ENCODE measurements around the gene MXRA7.
A peak's percentile ranks its signal among the peaks of the same experiment; 100 is the strongest.
"Not testable (repeated sequence)": the region's sequence is repeated elsewhere in the genome, so short reads cannot be mapped to it uniquely, and the experiment has no call there.

MXRA7 gene

GRCh38 chr17:76735006-76735405, 24.2 kb upstream of the MXRA7 start:
- DNase-seq, result no peak

DNA sequence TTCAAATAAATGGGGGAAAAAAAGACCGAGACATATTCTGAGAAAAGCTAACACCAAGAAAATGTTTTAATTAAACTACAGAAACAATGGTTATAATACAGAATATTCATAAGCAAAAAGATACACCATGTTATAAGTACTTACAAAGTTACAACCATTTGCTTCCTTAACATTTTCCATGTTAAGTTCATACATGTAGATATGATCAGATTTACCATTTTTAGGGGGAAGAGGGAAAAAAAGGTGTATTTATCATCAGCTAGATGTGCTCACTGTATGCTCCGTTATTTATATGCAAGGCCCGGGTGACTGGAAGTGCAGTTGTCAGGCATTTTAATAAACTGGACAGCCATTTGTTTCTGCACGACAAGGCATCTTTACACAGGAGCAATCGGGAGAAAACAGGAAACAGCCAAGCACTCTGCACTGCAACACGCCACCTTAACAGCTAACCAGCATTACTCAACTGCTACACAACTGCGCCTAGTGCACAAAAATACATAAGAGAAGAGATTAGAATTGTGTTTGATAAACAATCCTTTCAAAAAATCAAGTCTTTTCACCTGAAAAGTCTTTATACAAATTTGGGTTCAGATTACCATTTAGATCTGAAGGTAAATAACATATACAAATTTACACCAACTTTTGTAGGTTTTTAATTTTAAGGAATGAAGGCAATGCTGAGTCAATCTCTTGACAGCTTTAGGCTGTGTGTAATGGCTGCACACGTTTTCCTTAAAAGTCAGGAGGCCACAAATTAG, 23.5 kb upstream of the MXRA7 start:
- no peak for DNase-seq

DNA sequence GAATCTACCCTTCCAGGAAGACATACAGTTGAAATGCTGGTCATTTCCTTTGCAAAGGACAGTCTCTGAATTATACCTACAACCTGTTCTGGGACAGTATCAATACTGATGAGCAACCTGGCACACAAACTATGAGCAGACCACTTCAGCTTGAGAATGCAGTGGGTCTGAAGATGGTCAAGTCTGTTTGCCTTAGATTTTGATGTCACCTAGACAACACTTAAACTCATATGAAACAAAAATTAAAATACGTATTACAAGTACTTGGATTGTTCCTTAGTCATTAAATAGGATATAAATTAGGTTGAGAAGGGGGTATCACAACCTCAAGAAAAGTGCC, 22.8 kb upstream of the MXRA7 start:
- DNase-seq, result no peak

DNA sequence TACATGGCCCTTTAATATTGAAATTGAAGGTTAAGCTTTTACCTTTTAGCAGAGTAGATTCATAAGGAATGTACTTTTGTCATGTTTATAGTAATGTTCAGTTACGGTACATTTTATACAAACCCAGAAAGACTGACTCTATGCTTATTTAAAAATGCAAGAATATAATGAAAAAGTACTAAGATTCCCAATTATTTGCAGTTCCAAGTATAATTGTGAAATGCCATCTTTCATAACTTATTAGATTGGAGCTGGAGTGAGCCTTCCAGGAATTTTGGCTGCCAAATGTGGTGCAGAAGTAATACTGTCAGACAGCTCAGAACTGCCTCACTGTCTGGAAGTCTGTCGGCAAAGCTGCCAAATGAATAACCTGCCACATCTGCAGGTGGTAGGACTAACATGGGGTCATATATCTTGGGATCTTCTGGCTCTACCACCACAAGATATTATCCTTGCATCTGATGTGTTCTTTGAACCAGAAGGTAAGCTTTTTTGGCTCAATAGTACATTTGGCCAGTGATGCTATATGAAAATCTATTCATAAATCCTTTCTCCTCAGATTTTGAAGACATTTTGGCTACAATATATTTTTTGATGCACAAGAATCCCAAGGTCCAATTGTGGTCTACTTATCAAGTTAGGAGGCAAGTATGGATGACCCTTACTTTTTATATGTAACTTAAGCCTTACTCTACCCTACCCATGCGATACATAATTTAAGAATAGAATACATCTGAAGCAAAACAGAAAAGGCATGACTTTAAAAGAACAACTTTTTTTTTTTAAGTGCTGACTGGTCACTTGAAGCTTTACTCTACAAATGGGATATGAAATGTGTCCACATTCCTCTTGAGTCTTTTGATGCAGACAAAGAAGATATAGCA, 22.2 kb upstream of the MXRA7 start:
- DNase-seq, result no peak

- not testable (repeated sequence) for DNase-seq
These were observed 21.3 kb upstream of the MXRA7 start for GRCh38 chr17:76731800-76732733.

GRCh38 chr17:76727745-76728456, 17.1 kb upstream of the MXRA7 start:
- no peak for DNase-seq

GRCh38 chr17:76726776-76727718, 16.3 kb upstream of the MXRA7 start, which contains the start of gene METTL23:
METTL23 (plus strand) TSS chr17:76726839; CDS start chr17:76729711, 2,872 bp downstream.
- peak; percentile 95 for DNase-seq

DNA sequence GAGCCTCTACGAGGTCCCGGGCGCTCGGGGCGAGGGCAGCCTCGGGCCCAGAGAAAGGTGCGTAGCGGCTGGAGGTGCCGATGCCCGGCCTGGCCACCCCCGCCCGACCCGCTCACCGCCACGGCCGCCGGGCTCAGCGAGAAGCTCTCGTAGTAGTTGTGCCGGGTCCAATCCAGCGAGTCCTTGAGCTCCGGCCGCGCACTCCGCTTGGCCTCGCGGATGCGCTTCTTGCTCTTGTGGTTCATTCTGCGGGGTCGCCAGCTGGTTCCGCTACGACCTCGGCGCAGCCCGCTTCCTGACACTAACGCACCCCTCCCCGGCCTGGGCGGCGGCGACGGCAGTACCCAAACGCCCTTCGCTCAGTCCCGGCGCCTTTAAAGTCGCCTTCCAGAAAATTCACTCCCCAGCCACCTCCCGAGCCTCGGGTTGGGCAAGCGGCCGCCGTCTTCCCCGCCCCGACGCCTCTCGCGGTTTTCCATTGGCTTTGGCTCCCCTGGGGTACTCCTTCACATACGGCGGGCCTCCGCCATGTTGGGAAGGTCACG, 15.5 kb upstream of the MXRA7 start, which contains the start of gene JMJD6:
JMJD6 (minus strand) TSS at position 376 of the 545 bp plus-strand sequence; CDS start at position 245, 131 bp downstream.
- no peak for DNase-seq

DNA sequence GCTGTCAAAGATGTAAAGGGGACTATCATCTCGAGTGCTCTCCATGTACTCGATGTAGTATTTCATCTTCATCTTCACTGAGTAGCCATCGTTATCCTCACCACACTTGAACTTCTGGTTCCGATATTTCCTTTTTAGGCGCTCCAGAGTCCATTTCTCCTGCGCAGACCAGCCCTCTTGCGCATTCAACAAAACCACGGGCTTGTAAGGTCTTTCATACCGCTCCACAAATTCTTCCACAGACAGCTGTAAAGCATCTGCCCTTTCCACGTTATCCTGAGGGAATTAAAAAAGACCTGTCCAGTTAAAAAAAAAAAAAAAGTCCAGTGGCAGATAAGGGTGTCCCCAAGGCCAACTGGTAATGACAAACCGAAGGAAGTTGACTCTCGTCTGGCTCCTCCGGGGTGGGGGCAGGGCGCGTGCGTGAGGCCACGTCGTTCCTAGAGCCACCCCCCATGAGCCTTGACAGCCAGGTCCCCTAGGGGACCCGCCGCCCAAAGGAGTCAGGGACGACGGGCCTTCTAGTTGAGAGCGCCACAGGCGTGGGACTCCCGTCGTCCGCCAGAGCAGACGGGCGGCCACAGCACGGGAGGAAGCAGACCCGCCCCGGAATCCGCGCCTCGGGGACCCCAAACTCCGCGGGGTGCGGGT, 14.9 kb upstream of the MXRA7 start:
- DNase-seq, result peak; percentile 86

- DNase-seq, result no peak
These were observed 13.0 kb upstream of the MXRA7 start for GRCh38 chr17:76723812-76724211.

DNA sequence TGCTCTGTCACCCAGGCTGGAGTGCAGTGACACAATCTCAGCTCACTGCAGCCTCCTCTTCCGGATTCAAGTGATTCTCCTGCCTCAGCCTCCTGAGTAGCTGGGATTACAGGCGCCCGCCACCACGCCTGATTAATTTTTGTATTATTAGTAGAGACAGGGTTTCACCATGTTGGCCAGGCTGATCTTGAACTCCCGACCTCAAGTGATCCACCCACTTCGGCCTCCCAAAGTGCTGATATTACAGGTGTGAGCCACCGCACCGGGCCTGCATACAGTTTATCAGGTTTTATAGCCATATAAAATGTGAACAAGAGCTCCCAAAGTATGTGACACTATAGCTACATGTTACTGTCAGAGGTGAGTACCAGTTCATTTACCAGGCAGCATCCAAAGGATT, 12.2 kb upstream of the MXRA7 start:
- not testable (repeated sequence) for DNase-seq

DNA sequence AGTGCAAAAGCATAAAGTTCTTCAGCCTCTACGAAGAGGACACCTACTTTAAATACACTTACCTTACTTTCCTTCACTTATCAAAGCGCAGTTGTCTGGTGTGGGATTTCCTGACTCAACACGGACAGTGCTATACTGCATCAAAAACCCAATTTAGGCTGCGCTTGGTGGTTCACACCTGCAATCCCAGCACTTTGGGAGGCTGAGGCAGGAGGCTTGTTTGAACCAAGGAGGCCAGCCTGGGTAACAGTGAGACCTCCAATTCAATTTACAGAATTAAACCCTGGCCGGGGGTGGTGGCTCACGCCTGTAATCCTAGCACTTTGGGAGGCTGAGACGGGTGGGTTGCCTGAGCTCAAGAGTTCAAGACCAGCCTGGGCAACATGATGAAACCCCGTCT, 11.5 kb upstream of the MXRA7 start:
- no peak for DNase-seq

DNA sequence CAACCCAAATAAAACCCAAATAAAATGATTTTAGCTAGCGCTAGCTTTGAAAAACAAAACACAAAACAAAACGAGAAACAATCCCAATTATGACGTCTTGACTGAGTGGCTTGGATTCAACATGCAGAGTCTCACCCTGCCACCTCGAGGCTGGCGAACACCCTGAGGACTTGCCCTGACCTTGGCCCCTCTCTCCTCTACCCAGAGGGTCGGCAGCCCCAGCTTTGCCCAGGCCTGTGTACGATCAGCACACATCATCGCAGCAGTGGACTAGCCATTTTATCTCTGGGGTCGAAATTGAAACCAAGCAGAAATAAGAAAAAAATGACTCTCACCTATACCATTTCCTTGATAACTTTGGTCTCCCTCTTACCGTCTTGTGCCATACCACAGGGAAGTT, 10.7 kb upstream of the MXRA7 start:
- DNase-seq, result no peak

DNA sequence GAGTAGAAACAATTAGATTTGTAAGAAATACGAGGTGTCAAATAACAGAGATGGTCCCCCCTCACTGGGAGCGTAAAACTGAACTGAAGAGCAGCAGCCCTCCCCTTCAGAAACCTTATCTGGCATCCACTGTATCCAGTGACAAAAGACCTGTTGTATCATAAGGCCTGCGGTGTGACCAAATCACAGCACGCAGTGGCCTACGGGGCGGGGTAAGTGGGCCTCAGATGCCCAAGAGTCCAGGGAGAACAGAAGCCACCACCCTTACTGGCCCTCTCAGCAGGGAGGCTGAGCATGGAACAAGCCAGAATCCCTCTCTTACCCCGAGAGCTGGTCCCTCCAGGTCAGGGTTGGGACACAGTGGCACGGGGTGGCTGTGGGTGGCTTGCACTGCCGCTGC, 10.2 kb upstream of the MXRA7 start:
- DNase-seq, result no peak

GRCh38 chr17:76720211-76720610, 9.4 kb upstream of the MXRA7 start:
- no peak for DNase-seq

DNA sequence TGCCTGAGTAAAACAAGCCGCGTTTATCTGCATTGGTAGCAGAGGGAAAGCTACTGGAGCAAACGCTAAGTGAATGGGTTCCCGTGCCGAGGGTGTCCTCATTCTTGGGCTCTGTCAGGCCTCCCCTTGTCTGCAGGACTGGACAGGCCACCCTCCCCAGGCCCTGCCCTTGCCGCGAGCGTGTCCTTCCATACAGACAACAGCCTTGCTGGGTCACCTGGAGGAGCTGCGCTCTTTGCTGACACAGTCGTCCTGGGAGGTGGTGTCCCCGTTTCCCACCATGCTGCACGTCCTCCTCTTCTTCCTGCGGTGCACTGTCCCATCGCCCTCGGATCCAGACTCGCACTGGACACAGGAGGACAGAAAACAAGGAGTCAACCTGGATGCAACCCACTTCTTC, 7.8 kb upstream of the MXRA7 start:
- DNase-seq, result no peak

DNA sequence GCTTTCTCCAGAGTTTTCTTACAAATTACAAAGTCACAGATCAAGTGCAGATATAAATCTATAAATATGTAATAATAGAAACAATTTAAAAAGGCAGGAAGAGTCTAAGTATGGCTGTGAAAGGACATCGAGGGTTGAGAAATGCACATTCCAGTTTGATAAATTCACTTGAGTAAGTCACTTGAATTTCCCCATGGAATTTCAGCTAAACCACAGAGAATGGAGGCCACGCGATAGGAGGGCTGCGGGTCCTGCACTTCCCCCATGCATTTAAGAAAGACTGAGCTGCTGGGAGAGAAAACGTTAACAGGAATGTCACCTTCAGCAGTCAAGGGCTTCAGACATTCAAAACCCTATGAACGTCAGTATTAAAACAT, 6.1 kb upstream of the MXRA7 start:
- DNase-seq, result no peak

- peak; percentile 81 for DNase-seq
These were observed 5.5 kb upstream of the MXRA7 start for GRCh38 chr17:76716146-76716838.

DNA sequence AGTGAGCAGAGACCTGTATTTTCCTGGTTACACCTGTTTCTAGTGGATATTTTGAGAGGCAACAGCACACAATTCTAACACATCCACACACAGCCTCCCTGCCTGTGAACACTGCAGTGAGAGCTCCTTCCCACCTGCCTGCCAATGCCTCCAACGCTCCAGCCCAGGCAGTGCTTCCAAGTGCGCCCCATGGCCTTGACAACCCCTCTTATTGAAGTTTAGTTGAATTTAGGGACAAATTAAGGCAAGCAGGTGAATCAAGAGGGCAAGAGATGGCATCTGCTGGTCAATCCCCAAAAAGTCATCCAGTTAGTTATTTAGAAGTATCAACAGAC, 4.7 kb upstream of the MXRA7 start:
- no peak for DNase-seq
